ENCODE results near the gene CCDC88B.

Gene CCDC88B

GRCh38 chr11:64381350-64381749 lies 41.3 kb downstream of the CCDC88B start:
- TF ChIP-seq CTCF (IDR thresholded peaks at IDR 0.05; ENCODE audit: low read depth, low read length) = no peak
- H3K4me3 ChIP-seq (ENCODE audit: low read depth, low read length) = no peak overlapping the region

GRCh38 chr11:64382047-64382446 lies 42.0 kb downstream of the CCDC88B start:
- TF ChIP-seq CTCF (IDR thresholded peaks at IDR 0.05; ENCODE audit: low read depth, low read length) = no peak
- H3K4me3 ChIP-seq (ENCODE audit: low read depth, low read length) = no peak overlapping the region

GRCh38 chr11:64382586-64382985 lies 42.6 kb downstream of the CCDC88B start:
- H3K4me3 ChIP-seq (ENCODE audit: low read depth, low read length) = no peak overlapping the region
- TF ChIP-seq CTCF (IDR thresholded peaks at IDR 0.05; ENCODE audit: low read depth, low read length) = no peak

- no peak overlapping the region for H3K4me3 ChIP-seq (ENCODE audit: low read depth, low read length)
- TF ChIP-seq CTCF (IDR thresholded peaks at IDR 0.05; ENCODE audit: low read depth, low read length) = no peak
These were observed 43.6 kb downstream of the CCDC88B start for GRCh38 chr11:64383580-64383979.

GRCh38 chr11:64384028-64384737 lies 44.2 kb downstream of the CCDC88B start:
- no peak for TF ChIP-seq CTCF (IDR thresholded peaks at IDR 0.05; ENCODE audit: low read depth, low read length)
- H3K4me3 ChIP-seq (ENCODE audit: low read depth, low read length) = no peak overlapping the region

- no peak for TF ChIP-seq CTCF (IDR thresholded peaks at IDR 0.05; ENCODE audit: low read depth, low read length)
- H3K4me3 ChIP-seq (ENCODE audit: low read depth, low read length) = no peak overlapping the region
These were observed 45.3 kb downstream of the CCDC88B start for GRCh38 chr11:64384981-64385944.
